ENCODE measurements around the gene MAPKAP1. TPM values are rescaled to one million over a fixed set of nuclear protein-coding genes. Genes with fewer than 3 reads are reported as not detected.
"Not testable (repeated sequence)": the region's sequence is repeated elsewhere in the genome, so short reads cannot be mapped to it uniquely, and the experiment has no call there.

The MAPKAP1 gene
- total RNA-seq, 4 donors from 2014 or later = 76.5 to 141 (median 87.5) TPM

DNA sequence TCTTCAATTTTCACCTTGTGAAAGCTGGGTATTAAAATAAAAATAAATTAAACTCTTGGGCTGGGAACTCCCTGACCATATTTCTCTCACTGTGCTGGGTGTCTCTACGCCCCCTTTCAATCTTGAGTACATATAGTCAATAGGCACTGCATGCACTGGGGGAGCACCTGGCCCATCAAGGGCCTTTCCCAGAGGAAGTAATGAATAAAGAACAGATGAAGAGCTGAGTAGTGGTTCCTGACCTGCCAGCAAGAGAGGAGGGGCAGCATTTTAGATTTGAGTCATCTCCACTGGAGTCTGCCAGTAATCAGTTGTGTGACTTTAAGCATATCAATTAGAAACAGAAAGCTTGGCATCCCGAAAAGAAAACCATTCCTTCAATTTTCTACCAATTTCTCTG, 6.2 kb downstream of the MAPKAP1 start:
- no peak overlapping the region for H3K4me3 ChIP-seq
- 85 to 92% methylated on average over 1 to 2 of the region's 2 CpGs for WGBS, 2 donors (ENCODE audit: low coverage in 1 of 2)
- no peak for TF ChIP-seq POLR2AphosphoS5 (IDR thresholded peaks at IDR 0.05)
- TF ChIP-seq, protein P1, sequence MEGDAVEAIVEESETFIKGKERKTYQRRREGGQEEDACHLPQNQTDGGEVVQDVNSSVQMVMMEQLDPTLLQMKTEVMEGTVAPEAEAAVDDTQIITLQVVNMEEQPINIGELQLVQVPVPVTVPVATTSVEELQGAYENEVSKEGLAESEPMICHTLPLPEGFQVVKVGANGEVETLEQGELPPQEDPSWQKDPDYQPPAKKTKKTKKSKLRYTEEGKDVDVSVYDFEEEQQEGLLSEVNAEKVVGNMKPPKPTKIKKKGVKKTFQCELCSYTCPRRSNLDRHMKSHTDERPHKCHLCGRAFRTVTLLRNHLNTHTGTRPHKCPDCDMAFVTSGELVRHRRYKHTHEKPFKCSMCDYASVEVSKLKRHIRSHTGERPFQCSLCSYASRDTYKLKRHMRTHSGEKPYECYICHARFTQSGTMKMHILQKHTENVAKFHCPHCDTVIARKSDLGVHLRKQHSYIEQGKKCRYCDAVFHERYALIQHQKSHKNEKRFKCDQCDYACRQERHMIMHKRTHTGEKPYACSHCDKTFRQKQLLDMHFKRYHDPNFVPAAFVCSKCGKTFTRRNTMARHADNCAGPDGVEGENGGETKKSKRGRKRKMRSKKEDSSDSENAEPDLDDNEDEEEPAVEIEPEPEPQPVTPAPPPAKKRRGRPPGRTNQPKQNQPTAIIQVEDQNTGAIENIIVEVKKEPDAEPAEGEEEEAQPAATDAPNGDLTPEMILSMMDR (IDR thresholded peaks at IDR 0.05) = no peak
- TF ChIP-seq EP300 (IDR thresholded peaks at IDR 0.05) = no peak
- TF ChIP-seq POLR2A (IDR thresholded peaks at IDR 0.05) = no peak
- no peaks in the 10 kb centered on the region for H3K27me3 ChIP-seq
- no peaks in the 10 kb centered on the region for H3K9me3 ChIP-seq
- H3K4me1 ChIP-seq = peaks cover 0 to 23% (median 6%) of the 10 kb centered on the region in 3 donors
- no peak overlapping the region for H3K27ac ChIP-seq
- no peaks in the 10 kb centered on the region for H3K36me3 ChIP-seq
- ATAC-seq = no peak

- peaks cover 0 to 15% (median 0%) of the 10 kb centered on the region in 3 donors for H3K4me1 ChIP-seq
- H3K9me3 ChIP-seq = no peaks in the 10 kb centered on the region
- WGBS, 2 donors (ENCODE audit: low coverage in 1 of 2) = 73 to 96% methylated on average over 3 of the region's 3 CpGs
- TF ChIP-seq, protein P1 (IDR thresholded peaks at IDR 0.05) = no peak
- TF ChIP-seq POLR2A (IDR thresholded peaks at IDR 0.05) (no peak), EP300 (IDR thresholded peaks at IDR 0.05) (no peak), POLR2AphosphoS5 (IDR thresholded peaks at IDR 0.05) (no peak)
- H3K36me3 ChIP-seq = no peaks in the 10 kb centered on the region
- no peak for ATAC-seq
- no peak overlapping the region for H3K27ac ChIP-seq
- H3K4me3 ChIP-seq = no peak overlapping the region
- no peaks in the 10 kb centered on the region for H3K27me3 ChIP-seq
These were observed 7.1 kb downstream of the MAPKAP1 start for GRCh38 chr9:125699870-125700269.

GRCh38 chr9:125696106-125696647, 10.8 kb downstream of the MAPKAP1 start:
- TF ChIP-seq POLR2AphosphoS5 (IDR thresholded peaks at IDR 0.05) (no peak), POLR2A (IDR thresholded peaks at IDR 0.05) (no peak), EP300 (IDR thresholded peaks at IDR 0.05) (no peak)
- TF ChIP-seq, protein P1 (IDR thresholded peaks at IDR 0.05) = no peak
- H3K4me3 ChIP-seq = no peak overlapping the region
- WGBS, 2 donors (ENCODE audit: low coverage in 1 of 2) = 60 to 62% methylated on average over 1 to 6 of the region's 6 CpGs
- H3K4me1 ChIP-seq = no peaks in the 10 kb centered on the region
- no peaks in the 10 kb centered on the region for H3K36me3 ChIP-seq
- H3K9me3 ChIP-seq = no peaks in the 10 kb centered on the region
- H3K27me3 ChIP-seq = no peaks in the 10 kb centered on the region
- H3K27ac ChIP-seq = no peak overlapping the region
- no peak for ATAC-seq

- 88 to 91% methylated on average over 6 to 8 of the region's 8 CpGs for WGBS, 2 donors (ENCODE audit: low coverage in 1 of 2)
These were observed 11.5 kb downstream of the MAPKAP1 start for GRCh38 chr9:125695548-125695947.

GRCh38 chr9:125694478-125694877, 12.5 kb downstream of the MAPKAP1 start:
- Histone ChIP-seq H3K27ac (no peak overlapping the region), H3K4me3 (no peak overlapping the region), H3K27me3 (no peaks in the 10 kb centered on the region), H3K9me3 (no peaks in the 10 kb centered on the region), H3K36me3 (no peaks in the 10 kb centered on the region), H3K4me1 (no peaks in the 10 kb centered on the region)
- TF ChIP-seq POLR2AphosphoS5 (IDR thresholded peaks at IDR 0.05) (no peak), EP300 (IDR thresholded peaks at IDR 0.05) (no peak), POLR2A (IDR thresholded peaks at IDR 0.05) (no peak)
- TF ChIP-seq, protein P1 (IDR thresholded peaks at IDR 0.05) = no peak
- no peak for ATAC-seq
- 66 to 71% methylated on average over 3 of the region's 3 CpGs for WGBS, 2 donors (ENCODE audit: low coverage in 1 of 2)

More at GRCh38 chr9:125695548-125695947, 11.5 kb downstream of the MAPKAP1 start:
- not testable (repeated sequence) for H3K27me3 ChIP-seq, H3K4me1 ChIP-seq, H3K36me3 ChIP-seq, H3K9me3 ChIP-seq, H3K4me3 ChIP-seq, H3K27ac ChIP-seq, ATAC-seq

DNA sequence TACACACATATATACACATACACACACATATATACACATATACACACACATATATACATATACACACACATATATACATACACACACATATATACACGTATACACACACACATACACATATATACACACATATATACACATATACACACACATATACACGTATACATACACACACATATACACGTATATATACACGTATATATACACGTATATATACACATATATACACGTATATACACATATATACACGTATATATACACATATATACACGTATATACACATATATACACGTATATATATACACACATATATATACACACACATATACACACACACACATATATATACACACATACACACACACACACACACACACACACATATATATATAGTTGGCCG, 13.5 kb downstream of the MAPKAP1 start:
- H3K27ac ChIP-seq, H3K9me3 ChIP-seq, H3K4me1 ChIP-seq, H3K27me3 ChIP-seq, H3K36me3 ChIP-seq, ATAC-seq, H3K4me3 ChIP-seq: not testable (repeated sequence)
- 76 to 82% methylated on average over 8 to 10 of the region's 10 CpGs for whole genome bisulfite sequencing, 2 donors (ENCODE audit: low coverage in 1 of 2)

All from gastroesophageal sphincter (tissue), 4 donors.